Neuronal stem cell (in vitro differentiated cells): ENCODE data around the gene BSG.
A peak's percentile ranks its signal among the peaks of the same experiment; 100 is the strongest.
"Not testable (repeated sequence)": the region's sequence is repeated elsewhere in the genome, so short reads cannot be mapped to it uniquely, and the experiment has no call there.

Experiments used
- DNase-seq: peaks from one replicate; pipeline ENCODE4 v3.0.0-alpha.2; 2013; ENCODE audit warnings: low spot score
- H2AFZ ChIP-seq: one replicate; pipeline ENCODE4 v1.6.1; 2013; ENCODE audit warnings: mild to moderate bottlenecking, low read length, inconsistent platforms
- H2AK5ac ChIP-seq: 2 replicates; pipeline ENCODE4 v1.6.1; 2013; ENCODE audit warnings: low read depth, mild to moderate bottlenecking, inconsistent platforms, low read length, moderate library complexity, mixed read lengths
- H2BK120ac ChIP-seq: 2 replicates; pipeline ENCODE4 v1.6.1; 2013; ENCODE audit warnings: low read depth, mild to moderate bottlenecking, inconsistent platforms, low read length, moderate library complexity, mixed read lengths
- H2BK12ac ChIP-seq: one replicate; pipeline ENCODE4 v1.6.1; 2013; ENCODE audit warnings: low read length, inconsistent platforms
- H2BK15ac ChIP-seq: 2 replicates; pipeline ENCODE4 v1.6.1; 2013; ENCODE audit warnings: mild to moderate bottlenecking, low read length, inconsistent platforms, mixed read lengths
- H2BK5ac ChIP-seq: one replicate; pipeline ENCODE4 v1.6.1; 2013; ENCODE audit warnings: inconsistent platforms, mild to moderate bottlenecking, low read length, moderate library complexity
- H3K14ac ChIP-seq: one replicate; pipeline ENCODE4 v1.6.1; 2013; ENCODE audit warnings: low read length, inconsistent platforms
- H3K18ac ChIP-seq: 2 replicates; pipeline ENCODE4 v1.6.1; 2013; ENCODE audit warnings: low read length, inconsistent platforms
- H3K23ac ChIP-seq: 2 replicates; pipeline ENCODE4 v1.6.1; 2013; ENCODE audit warnings: low read depth, mild to moderate bottlenecking, mixed read lengths, low read length, inconsistent platforms; ENCODE audit not compliant: poor library complexity
- H3K27ac ChIP-seq: replicated peaks from 3 replicates; pipeline ENCODE4 v1.5.1; 2013; ENCODE audit warnings: low read length, inconsistent platforms
- H3K27me3 ChIP-seq, 3 experiments: 2 replicates each; pipeline ENCODE4 v1.6.1; 2013; ENCODE audit warnings: low read length in 3 of 3, mild to moderate bottlenecking in 2 of 3, inconsistent platforms in 1 of 3, low read depth in 1 of 3, mixed read lengths in 1 of 3, moderate library complexity in 1 of 3; ENCODE audit not compliant: control insufficient read depth in 3 of 3, insufficient read depth in 3 of 3
- H3K36me3 ChIP-seq, 2 donors: replicated peaks in 1 of 2; 2 replicates each; pipeline ENCODE4 v1.6.1; 2013; ENCODE audit warnings: low read length in 2 of 2; ENCODE audit not compliant: control insufficient read depth in 2 of 2, insufficient read depth in 2 of 2
- H3K4ac ChIP-seq: 2 replicates; pipeline ENCODE4 v1.6.1; 2013; ENCODE audit warnings: inconsistent platforms, mild to moderate bottlenecking, low read length, moderate library complexity
- H3K4me1 ChIP-seq, 2 donors: 1 replicate in 1 of 2; 2 replicates in 1 of 2; pipeline ENCODE4 v1.6.1; 2013; ENCODE audit warnings: low read length in 2 of 2, low read depth in 1 of 2; ENCODE audit not compliant: control insufficient read depth in 2 of 2, insufficient read depth in 1 of 2
- H3K4me2 ChIP-seq: one replicate; pipeline ENCODE4 v1.6.1; 2013; ENCODE audit warnings: mild to moderate bottlenecking, low read length, inconsistent platforms; ENCODE audit not compliant: insufficient read depth, poor library complexity, severe bottlenecking
- H3K4me3 ChIP-seq, 2 donors: 2 replicates each; pipeline ENCODE4 v1.5.1; 2013; ENCODE audit warnings: low read length in 2 of 2, mild to moderate bottlenecking in 2 of 2, inconsistent platforms in 1 of 2, moderate library complexity in 1 of 2
- H3K79me1 ChIP-seq: one replicate; pipeline ENCODE4 v1.6.1; 2013; ENCODE audit warnings: low read depth, mild to moderate bottlenecking, inconsistent platforms, low read length, moderate library complexity
- H3K9ac ChIP-seq: one replicate; pipeline ENCODE4 v1.6.1; 2013; ENCODE audit warnings: mild to moderate bottlenecking, low read depth, low read length, inconsistent platforms; ENCODE audit not compliant: poor library complexity
- H3K9me3 ChIP-seq, 2 donors: replicated peaks in 1 of 2; 2 replicates each; pipeline versions ENCODE3 to v1.6.1; 2013; ENCODE audit warnings: low read length in 2 of 2, mild to moderate bottlenecking in 2 of 2, inconsistent platforms in 1 of 2, low read depth in 1 of 2, mixed read lengths in 1 of 2, moderate library complexity in 1 of 2; ENCODE audit not compliant: control insufficient read depth in 2 of 2, insufficient read depth in 1 of 2
- H4K8ac ChIP-seq: one replicate; pipeline ENCODE4 v1.6.1; 2013; ENCODE audit warnings: low read depth, mild to moderate bottlenecking, inconsistent platforms, low read length, moderate library complexity
- H4K91ac ChIP-seq: one replicate; pipeline ENCODE4 v1.6.1; 2013; ENCODE audit warnings: low read length, low read depth, mild to moderate bottlenecking, inconsistent platforms; ENCODE audit not compliant: poor library complexity
- WGBS, 2 donors: extraction: QIAGEN DNeasy Blood & Tissue Kit; methylation state at CpG; one replicate each; pipeline ENCODE4 v1.1.7; 2013; ENCODE audit warnings: missing lambda C conversion rate in 2 of 2, mixed read lengths in 1 of 2; ENCODE audit not compliant: insufficient read length in 2 of 2, insufficient replicate concordance in 1 of 2; ENCODE audit errors: extremely low coverage in 2 of 2; 5-methylcytosine and 5-hydroxymethylcytosine counted together

The BSG gene

GRCh38 chr19:584240-585001, 12.0 kb downstream of the BSG start:
- Histone ChIP-seq H4K91ac (no peak overlapping the region), H3K4me2 (peak overlapping the region; percentile 11), H3K9me3 (no peaks in the 10 kb centered on the region), H3K4me3 (no peak overlapping the region), H3K14ac (no peak overlapping the region), H3K4ac (no peak overlapping the region), H3K23ac (peak overlapping the region; percentile 78), H3K36me3 (peaks cover 30 to 37% of the 10 kb centered on the region in 2 donors), H2BK120ac (no peak overlapping the region), H3K27ac (peak overlapping the region; percentile 66), H2BK5ac (peak overlapping the region; percentile 24), H3K9ac (peak overlapping the region; percentile 50), H3K18ac (peak overlapping the region; percentile 88), H2AFZ (no peak overlapping the region), H3K27me3 (peaks cover 11 to 15% (median 15%) of the 10 kb centered on the region in 3 experiments), H2BK12ac (peak overlapping the region; percentile 73), H3K4me1 (peaks cover 5 to 6% of the 10 kb centered on the region in 2 donors), H2AK5ac (peak overlapping the region; percentile 56), H3K79me1 (peaks cover 18% of the 10 kb centered on the region), H4K8ac (peak overlapping the region; percentile 43), H2BK15ac (no peak overlapping the region)
- no CpG with 5 or more reads among the region's 38 CpGs for WGBS, 2 donors
- DNase-seq, result peak; percentile 56

- H3K4me1 ChIP-seq, H2BK120ac ChIP-seq, H3K4me3 ChIP-seq, H4K91ac ChIP-seq, H2BK5ac ChIP-seq, H3K4me2 ChIP-seq, H3K14ac ChIP-seq, H2BK12ac ChIP-seq, H3K4ac ChIP-seq, H2BK15ac ChIP-seq, H2AK5ac ChIP-seq, H3K27ac ChIP-seq, H4K8ac ChIP-seq, H3K9ac ChIP-seq, H2AFZ ChIP-seq, H3K9me3 ChIP-seq, DNase-seq: not testable (repeated sequence)
- Histone ChIP-seq H3K27me3 (peaks cover 14 to 19% (median 16%) of the 10 kb centered on the region in 3 experiments), H3K18ac (peak overlapping the region; percentile 8), H3K23ac (peak overlapping the region; percentile 78), H3K36me3 (peaks cover 23 to 30% of the 10 kb centered on the region in 2 donors), H3K79me1 (peaks cover 13% of the 10 kb centered on the region)
- WGBS, 2 donors, result no CpG with 5 or more reads among the region's 34 CpGs
These were observed 12.8 kb downstream of the BSG start for GRCh38 chr19:585146-585545.

GRCh38 chr19:585551-586110, 13.2 kb downstream of the BSG start:
- Histone ChIP-seq H2BK12ac (no peak overlapping the region), H2BK15ac (no peak overlapping the region), H3K27ac (no peak overlapping the region), H3K9ac (no peak overlapping the region), H3K23ac (peak overlapping the region; percentile 78), H4K91ac (no peak overlapping the region), H3K36me3 (peaks cover 18 to 25% of the 10 kb centered on the region in 2 donors), H3K9me3 (no peaks in the 10 kb centered on the region), H3K4me2 (no peak overlapping the region), H3K18ac (no peak overlapping the region), H3K4me3 (no peak overlapping the region), H3K4me1 (peaks cover 5 to 6% of the 10 kb centered on the region in 2 donors), H3K79me1 (peaks cover 9% of the 10 kb centered on the region), H2BK5ac (no peak overlapping the region), H4K8ac (no peak overlapping the region), H2BK120ac (no peak overlapping the region), H3K27me3 (peaks cover 18 to 24% (median 19%) of the 10 kb centered on the region in 3 experiments), H3K14ac (no peak overlapping the region), H2AFZ (no peak overlapping the region), H3K4ac (no peak overlapping the region), H2AK5ac (no peak overlapping the region)
- DNase-seq, result no peak
- WGBS, 2 donors, result no CpG with 5 or more reads among the region's 10 CpGs

- peak overlapping the region; percentile 53 for H3K4ac ChIP-seq
- H3K4me2 ChIP-seq, result peak overlapping the region; percentile 14
- H3K4me1 ChIP-seq, result peaks cover 5 to 7% of the 10 kb centered on the region in 2 donors
- H3K79me1 ChIP-seq, result peaks cover 6% of the 10 kb centered on the region
- no peak overlapping the region for H3K4me3 ChIP-seq
- peak; percentile 49 for DNase-seq
- peak overlapping the region; percentile 13 for H2BK5ac ChIP-seq
- H3K23ac ChIP-seq, result peak overlapping the region; percentile 93
- H2AFZ ChIP-seq, result peak overlapping the region; percentile 59
- no peak overlapping the region for H4K91ac ChIP-seq
- peak overlapping the region; percentile 31 for H3K14ac ChIP-seq
- H4K8ac ChIP-seq, result no peak overlapping the region
- peaks cover 26 to 45% (median 45%) of the 10 kb centered on the region in 3 experiments for H3K27me3 ChIP-seq
- peaks cover 0 to 1% of the 10 kb centered on the region in 2 donors for H3K9me3 ChIP-seq
- peak overlapping the region; percentile 78 for H3K18ac ChIP-seq
- no peak overlapping the region for H3K27ac ChIP-seq
- H3K9ac ChIP-seq, result peak overlapping the region; percentile 81
- WGBS, 2 donors, result no CpG with 5 or more reads among the region's 41 CpGs
- peak overlapping the region; percentile 81 for H2AK5ac ChIP-seq
- peaks cover 3 to 7% of the 10 kb centered on the region in 2 donors for H3K36me3 ChIP-seq
- H2BK12ac ChIP-seq, result peak overlapping the region; percentile 58
- H2BK120ac ChIP-seq, result no peak overlapping the region
- no peak overlapping the region for H2BK15ac ChIP-seq
These were observed 15.8 kb downstream of the BSG start for GRCh38 chr19:588093-588740.
